Activated naive CD4-positive, alpha-beta T cell treated with anti-CD3 and anti-CD28 coated beads, Interleukin-2, amount 50 U/mL, for 24 hours (primary cell): ENCODE results near the gene OST4.

Source experiments
- H3K27ac Mint-ChIP-seq: one replicate; pipeline ENCODE4 v1.8.0; 2021; ENCODE audit warnings: mild to moderate bottlenecking, mixed read lengths
- H3K27me3 Mint-ChIP-seq: one replicate; pipeline ENCODE4 v1.8.0; 2021; ENCODE audit warnings: mixed read lengths
- H3K36me3 Mint-ChIP-seq: one replicate; pipeline ENCODE4 v1.8.0; 2021; ENCODE audit warnings: mixed read lengths
- H3K4me1 Mint-ChIP-seq: one replicate; pipeline ENCODE4 v1.8.0; 2021; ENCODE audit warnings: mixed read lengths
- H3K4me3 Mint-ChIP-seq: one replicate; pipeline ENCODE4 v1.8.0; 2021; ENCODE audit warnings: mild to moderate bottlenecking, mixed read lengths
- H3K9me3 Mint-ChIP-seq: one replicate; pipeline ENCODE4 v1.8.0; 2021; ENCODE audit warnings: mixed read lengths

Gene OST4

DNA sequence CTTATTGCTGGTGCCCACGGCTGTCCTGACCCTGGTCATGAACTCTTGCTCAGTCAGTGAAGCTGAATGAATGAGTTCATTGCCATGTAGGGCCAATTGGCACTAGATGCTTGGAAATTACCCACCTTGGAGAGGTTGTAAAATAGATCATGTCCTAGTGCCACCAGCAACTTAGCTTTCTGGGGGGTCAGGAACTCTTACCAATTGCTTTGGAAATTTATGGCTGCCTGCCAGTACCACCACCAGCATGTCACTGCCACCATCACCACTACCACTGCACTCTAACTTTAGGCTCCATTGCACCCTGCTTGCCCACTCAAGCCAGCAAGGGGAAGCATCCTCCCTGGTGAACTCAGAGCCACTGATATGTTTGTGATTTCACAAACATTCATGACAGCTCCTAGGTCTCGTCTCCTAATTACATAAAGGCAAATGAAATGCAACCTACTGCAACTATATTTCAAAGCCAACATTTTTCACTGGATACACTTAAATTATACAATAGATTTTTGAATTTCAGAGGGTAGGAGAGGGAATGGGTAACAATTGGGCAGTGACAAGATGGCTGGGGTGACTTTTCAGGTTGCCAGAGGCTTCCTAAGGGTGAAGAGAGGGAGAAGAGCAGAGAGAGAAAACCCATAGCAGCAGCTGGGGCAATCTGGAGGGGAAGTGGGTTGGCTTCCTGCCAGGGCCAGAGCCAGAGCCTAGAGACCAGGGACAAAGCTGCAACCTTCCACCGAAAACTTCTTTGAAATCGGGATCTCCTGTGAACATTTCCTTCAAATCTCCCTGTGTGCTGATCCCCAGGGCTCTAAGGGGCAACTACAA lies 3.5 kb upstream of the OST4 start:
- Mint-ChIP-seq H3K4me1 (peaks cover 59% of the 10 kb centered on the region), H3K36me3 (peaks cover 2% of the 10 kb centered on the region), H3K27ac (peak overlapping the region; percentile 91), H3K4me3 (no peak overlapping the region), H3K27me3 (no peaks in the 10 kb centered on the region), H3K9me3 (no peaks in the 10 kb centered on the region)

DNA sequence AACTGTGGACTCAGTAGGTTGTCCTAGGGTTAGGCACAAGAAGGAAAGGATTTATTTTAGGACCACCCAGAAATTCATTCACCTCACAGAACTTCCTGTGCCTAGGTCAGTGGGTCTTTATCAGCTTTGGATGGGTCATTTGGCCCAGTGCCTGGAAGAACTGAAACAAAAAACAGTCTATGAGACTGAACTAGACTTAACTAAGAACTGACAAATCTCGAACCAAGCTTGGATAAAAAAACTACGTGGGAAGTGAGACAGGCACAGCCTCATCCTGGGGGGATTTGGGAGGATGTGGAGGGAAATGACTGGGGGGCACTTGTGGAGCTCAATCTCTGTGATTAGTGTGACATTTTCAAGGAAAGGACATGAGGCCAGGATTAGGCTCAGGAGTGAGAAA lies 2.3 kb upstream of the OST4 start:
- H3K36me3 Mint-ChIP-seq, result peaks cover 4% of the 10 kb centered on the region
- no peaks in the 10 kb centered on the region for H3K27me3 Mint-ChIP-seq
- H3K4me3 Mint-ChIP-seq, result no peak overlapping the region
- peak overlapping the region; percentile 93 for H3K27ac Mint-ChIP-seq
- H3K4me1 Mint-ChIP-seq, result peaks cover 70% of the 10 kb centered on the region
- no peaks in the 10 kb centered on the region for H3K9me3 Mint-ChIP-seq

DNA sequence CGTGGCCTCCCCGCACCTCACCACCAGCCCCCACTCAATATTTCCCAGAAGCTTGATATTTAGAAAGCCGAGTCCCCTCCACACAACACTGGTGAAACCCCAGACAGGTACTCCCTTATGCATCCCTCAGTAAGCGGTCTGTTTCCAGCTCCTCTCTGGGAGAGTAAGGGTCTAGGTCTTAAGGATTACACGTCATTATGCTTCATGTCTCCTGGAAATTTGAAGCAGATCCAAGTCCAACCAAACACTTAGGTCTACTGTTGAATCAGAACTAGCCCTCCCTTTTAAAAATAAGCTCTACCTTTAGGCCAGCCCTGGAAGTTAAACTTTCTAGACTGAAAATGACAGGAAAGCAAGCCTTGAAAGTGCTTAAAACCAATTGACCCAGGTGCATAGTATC lies 1.5 kb upstream of the OST4 start:
- peaks cover 78% of the 10 kb centered on the region for H3K4me1 Mint-ChIP-seq

DNA sequence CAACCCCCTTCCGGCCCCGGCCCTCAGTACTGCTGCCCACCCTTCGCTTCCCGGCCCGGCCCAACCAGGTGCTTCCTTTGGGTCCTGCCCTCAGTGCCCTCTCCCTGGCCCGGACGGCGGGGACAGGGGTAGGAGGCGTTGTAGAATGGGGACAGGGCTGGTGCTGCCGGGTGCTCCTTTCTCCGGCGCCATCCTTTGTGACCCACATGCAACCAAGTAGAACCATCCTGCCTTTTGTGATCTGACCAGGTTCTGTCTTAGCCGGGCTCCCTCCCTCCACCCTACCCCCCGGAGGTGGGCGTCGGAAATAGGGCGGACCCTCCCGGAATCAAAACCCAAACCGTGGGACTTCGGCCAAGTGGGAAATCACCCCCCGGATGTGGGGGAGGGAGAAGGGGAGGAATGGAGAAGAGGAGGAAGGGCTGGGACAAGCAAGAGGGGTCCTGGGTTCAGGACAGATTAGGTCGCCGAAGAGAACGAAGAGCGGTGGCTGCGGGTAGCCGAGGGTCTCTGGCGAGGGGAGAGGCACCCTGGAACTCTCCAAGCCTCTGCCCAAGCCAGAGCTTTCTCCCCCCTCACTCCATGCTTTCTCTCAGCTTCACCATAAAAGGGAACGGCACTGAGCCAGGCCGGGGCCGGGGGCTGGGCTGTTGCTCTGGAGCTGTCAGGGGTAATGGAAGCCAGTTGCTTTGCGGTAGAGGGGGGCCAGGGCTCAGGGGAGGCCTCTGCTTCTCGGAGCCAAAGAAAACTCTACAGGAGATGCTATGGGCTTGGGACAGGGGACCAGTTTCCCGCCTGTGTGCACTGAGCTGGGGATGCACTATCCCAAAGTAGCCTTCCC lies 756 bp upstream of the OST4 start:
- H3K27ac Mint-ChIP-seq, result peak overlapping the region; percentile 88
- peaks cover 8% of the 10 kb centered on the region for H3K36me3 Mint-ChIP-seq
- no peaks in the 10 kb centered on the region for H3K27me3 Mint-ChIP-seq
- peak overlapping the region; percentile 84 for H3K4me3 Mint-ChIP-seq
- no peaks in the 10 kb centered on the region for H3K9me3 Mint-ChIP-seq
- peaks cover 84% of the 10 kb centered on the region for H3K4me1 Mint-ChIP-seq

More for the DNA sequence above, 1.5 kb upstream of the OST4 start:
- H3K36me3 Mint-ChIP-seq, result peaks cover 8% of the 10 kb centered on the region
- no peaks in the 10 kb centered on the region for H3K9me3 Mint-ChIP-seq
- peak overlapping the region; percentile 51 for H3K27ac Mint-ChIP-seq
- H3K27me3 Mint-ChIP-seq, result no peaks in the 10 kb centered on the region
- peak overlapping the region; percentile 84 for H3K4me3 Mint-ChIP-seq

DNA sequence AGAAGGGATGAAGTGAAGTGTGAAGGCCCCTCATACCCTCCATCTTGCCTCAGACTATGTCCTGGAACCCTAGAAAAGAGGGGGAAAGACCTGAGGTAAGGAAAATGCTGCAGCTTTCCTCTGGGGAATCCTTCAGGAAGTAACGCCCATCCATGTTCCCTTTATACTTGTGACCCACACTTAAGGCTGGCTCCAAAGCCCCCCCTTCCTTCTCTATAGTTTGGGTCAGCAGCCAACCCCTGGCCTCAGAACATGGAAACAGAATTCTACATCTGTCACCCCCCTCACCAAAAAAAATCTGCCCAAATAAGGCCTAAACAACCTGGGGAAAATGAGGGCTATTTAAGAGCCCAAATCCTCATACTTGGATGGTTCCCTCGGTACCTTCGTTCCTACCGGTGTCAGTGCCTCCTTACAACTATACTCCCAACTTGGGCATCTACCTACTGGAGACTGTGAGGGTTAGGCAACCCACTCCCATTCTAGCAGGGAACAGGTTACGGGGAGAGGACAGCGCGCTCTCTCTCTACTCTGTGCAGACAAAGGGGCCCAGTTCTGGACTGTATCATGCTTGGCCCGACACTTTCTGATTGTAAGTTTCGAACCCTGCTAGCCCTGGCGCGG lies 689 bp downstream of the OST4 start:
- H3K27ac Mint-ChIP-seq, result peak overlapping the region; percentile 95
- no peaks in the 10 kb centered on the region for H3K27me3 Mint-ChIP-seq

DNA sequence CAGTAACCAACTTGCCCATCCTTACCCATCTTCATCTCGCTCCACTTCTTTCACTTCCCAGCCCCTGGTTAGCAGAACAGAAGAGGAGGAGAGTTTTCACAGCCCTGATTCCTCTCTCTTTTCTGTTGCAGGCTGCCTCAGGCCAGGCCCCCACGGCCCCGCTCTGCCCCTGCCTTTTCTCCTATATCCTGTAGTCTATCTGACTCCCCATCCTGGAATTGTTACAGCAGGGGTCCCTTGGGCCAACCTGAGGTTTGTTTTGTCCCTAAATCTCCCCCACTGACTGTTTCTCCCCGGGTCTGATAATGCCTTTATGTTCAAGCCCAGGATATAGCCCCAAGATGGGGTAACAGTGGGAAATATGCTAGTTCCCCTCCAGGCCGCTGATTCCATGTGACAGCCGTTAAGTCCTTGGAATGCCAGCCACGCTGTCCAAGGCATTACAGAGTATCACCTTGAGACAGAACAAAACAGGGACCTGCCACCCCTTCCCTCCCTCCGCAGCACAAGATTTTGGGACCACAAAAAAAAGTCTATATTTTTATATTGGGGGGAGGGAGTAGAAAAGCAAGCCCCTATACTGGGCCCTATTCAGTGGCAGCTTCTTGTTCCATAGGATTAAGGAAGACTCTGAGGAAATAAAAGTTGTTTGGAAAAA lies 1.4 kb downstream of the OST4 start:
- H3K4me1 Mint-ChIP-seq, result peaks cover 73% of the 10 kb centered on the region
- H3K27me3 Mint-ChIP-seq, result no peaks in the 10 kb centered on the region
- peaks cover 15% of the 10 kb centered on the region for H3K36me3 Mint-ChIP-seq
- H3K4me3 Mint-ChIP-seq, result peak overlapping the region; percentile 99
- H3K27ac Mint-ChIP-seq, result peak overlapping the region; percentile 73
- H3K9me3 Mint-ChIP-seq, result no peaks in the 10 kb centered on the region

More for the DNA sequence above, 689 bp downstream of the OST4 start:
- Mint-ChIP-seq H3K4me1 (peaks cover 79% of the 10 kb centered on the region), H3K9me3 (no peaks in the 10 kb centered on the region), H3K36me3 (peaks cover 13% of the 10 kb centered on the region), H3K4me3 (peak overlapping the region; percentile 99)

DNA sequence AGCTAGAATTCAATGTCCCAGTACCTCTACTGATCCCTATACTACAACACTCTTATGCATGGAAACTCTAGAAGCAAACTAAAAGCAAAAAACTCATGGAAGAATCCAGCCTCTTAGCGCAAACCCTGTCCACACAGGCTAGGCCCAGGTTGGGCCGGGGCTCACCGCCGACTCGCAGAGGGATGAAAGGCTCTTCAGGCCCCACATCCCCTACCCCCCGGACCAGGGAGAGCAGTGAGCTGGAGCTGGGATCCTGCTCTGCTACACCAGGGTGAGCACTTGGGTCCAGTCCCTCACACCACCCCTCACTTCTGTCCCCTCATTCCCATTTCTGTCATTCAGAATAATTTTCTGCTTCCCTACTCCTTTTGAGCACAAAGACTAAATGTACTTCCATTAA lies 2.0 kb downstream of the OST4 start:
- peaks cover 67% of the 10 kb centered on the region for H3K4me1 Mint-ChIP-seq

DNA sequence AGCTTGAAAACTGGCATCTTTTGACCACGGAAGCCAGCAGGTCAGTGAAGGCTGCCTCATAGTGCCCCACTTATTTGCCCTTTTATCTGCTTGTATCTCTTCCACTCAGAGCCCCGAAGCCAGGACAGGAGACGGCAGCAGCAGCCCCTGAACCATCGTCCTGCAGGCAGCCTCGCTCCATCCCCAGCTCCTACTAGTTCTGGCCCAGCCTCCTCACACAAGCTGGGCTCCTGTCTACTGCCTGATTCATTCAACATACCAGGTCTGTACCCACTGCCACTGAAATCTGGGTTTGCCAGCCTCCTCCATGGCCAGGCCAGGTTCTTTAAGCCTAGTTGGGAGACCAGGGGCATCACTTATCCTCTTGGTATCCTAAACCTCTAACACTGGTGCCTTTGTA lies 4.1 kb downstream of the OST4 start:
- H3K9me3 Mint-ChIP-seq, result no peaks in the 10 kb centered on the region
- no peak overlapping the region for H3K4me3 Mint-ChIP-seq
- H3K27me3 Mint-ChIP-seq, result no peaks in the 10 kb centered on the region
- peaks cover 54% of the 10 kb centered on the region for H3K4me1 Mint-ChIP-seq
- no peak overlapping the region for H3K27ac Mint-ChIP-seq
- H3K36me3 Mint-ChIP-seq, result peaks cover 18% of the 10 kb centered on the region

More for the DNA sequence above, 2.0 kb downstream of the OST4 start:
- Mint-ChIP-seq H3K4me3 (peak overlapping the region; percentile 99), H3K9me3 (no peaks in the 10 kb centered on the region), H3K27me3 (no peaks in the 10 kb centered on the region), H3K36me3 (peaks cover 15% of the 10 kb centered on the region), H3K27ac (peak overlapping the region; percentile 73)

DNA sequence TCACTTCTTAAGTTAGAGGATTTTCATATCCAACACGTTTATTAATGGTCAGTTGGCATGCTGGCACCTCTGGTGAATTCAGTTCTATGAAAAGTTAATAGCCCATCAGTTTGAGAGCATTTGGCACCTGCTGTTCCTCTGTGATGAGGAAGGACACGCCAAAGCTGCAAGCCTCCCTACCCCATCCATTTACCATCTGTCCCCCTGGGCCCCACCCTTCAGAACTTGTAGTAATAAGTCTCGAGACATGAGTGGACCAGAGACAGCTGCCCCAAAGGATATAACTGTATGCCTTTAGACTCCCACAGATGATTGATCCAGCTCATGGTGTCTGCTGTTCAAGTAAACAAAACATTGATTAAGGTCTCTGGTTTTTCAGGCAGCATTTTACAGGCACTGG lies 6.3 kb downstream of the OST4 start:
- Mint-ChIP-seq H3K4me1 (peaks cover 38% of the 10 kb centered on the region), H3K27ac (peak overlapping the region; percentile 49), H3K36me3 (peaks cover 16% of the 10 kb centered on the region), H3K4me3 (no peak overlapping the region), H3K27me3 (no peaks in the 10 kb centered on the region), H3K9me3 (no peaks in the 10 kb centered on the region)

DNA sequence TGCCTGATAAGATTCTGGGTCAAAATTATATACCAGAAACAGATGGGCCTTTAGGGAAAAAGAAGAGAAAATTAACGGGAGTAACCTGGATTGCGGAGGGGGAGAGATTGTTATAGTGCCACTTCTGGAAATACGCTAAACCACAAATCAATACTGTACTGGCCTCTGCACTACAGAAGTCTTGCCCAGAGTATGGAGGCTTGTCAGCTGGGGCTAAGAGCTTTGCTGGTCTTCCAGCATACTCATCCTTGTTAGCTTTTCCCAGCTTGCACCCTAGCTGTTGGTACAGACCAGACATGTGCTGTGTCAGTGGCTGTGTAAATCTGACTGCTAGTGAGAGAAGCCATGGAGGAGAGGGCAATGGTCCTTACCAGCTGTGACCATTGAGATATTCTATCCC lies 11.1 kb downstream of the OST4 start:
- H3K4me1 Mint-ChIP-seq, result peaks cover 5% of the 10 kb centered on the region
- no peak overlapping the region for H3K27ac Mint-ChIP-seq
- no peaks in the 10 kb centered on the region for H3K27me3 Mint-ChIP-seq
- H3K4me3 Mint-ChIP-seq, result no peak overlapping the region
- H3K9me3 Mint-ChIP-seq, result no peaks in the 10 kb centered on the region
- H3K36me3 Mint-ChIP-seq, result peaks cover 3% of the 10 kb centered on the region

DNA sequence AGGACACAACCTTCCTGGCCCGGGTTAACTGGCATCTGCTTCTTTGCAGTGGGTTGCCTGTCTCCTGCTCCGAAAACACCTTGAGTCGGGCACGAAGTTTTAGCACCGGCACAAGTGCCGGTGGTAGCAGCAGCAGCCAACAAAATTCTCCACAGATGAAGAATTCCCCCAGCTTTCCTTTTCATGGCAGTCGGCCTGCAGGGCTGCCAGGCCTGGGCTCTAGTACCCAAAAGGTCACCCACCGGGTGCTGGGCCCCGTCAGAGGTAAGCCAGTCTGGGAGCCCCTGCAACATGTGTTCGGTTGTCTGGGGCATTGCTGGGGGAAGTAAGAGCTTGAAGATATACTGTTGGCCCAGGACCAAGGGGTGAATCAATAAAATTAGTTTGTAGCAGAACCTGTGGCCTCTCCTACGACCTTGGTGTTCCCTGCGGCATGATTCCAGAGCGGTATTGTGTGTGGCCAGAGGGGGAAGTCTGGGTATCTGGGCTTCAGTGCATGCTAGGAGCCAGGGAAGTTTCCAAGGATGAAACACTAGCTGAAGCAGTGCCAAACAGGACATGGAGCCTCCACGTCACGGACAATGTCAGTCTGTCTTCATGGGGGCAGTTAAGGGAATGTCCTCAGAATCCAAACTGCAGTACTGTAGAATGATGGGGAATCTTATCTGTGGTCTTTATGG lies 12.2 kb downstream of the OST4 start:
- no peaks in the 10 kb centered on the region for H3K27me3 Mint-ChIP-seq
- no peak overlapping the region for H3K27ac Mint-ChIP-seq
- H3K36me3 Mint-ChIP-seq, result peaks cover 6% of the 10 kb centered on the region
- no peaks in the 10 kb centered on the region for H3K9me3 Mint-ChIP-seq
- no peak overlapping the region for H3K4me3 Mint-ChIP-seq
- peaks cover 5% of the 10 kb centered on the region for H3K4me1 Mint-ChIP-seq

DNA sequence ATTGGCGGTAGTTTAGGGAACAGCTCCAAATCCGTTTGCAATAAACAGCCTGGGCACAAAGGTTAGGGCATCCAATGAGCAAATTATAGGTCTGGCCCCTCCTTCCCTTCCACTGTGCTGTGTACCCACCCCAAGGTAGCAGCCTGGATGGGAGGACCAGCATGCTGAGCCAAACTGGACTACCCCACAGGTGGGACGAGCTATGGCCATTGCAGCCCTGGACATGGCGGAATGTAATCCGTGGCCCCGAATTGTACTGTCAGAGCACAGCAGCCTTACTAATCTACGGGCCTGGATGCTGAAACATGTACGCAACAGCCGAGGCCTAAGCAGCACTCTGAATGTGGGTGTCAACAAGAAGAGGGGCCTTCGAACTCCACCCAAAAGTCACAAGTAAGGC lies 13.2 kb downstream of the OST4 start:
- Mint-ChIP-seq H3K27ac (no peak overlapping the region), H3K4me1 (peaks cover 5% of the 10 kb centered on the region), H3K4me3 (no peak overlapping the region), H3K27me3 (no peaks in the 10 kb centered on the region), H3K9me3 (no peaks in the 10 kb centered on the region), H3K36me3 (peaks cover 6% of the 10 kb centered on the region)

DNA sequence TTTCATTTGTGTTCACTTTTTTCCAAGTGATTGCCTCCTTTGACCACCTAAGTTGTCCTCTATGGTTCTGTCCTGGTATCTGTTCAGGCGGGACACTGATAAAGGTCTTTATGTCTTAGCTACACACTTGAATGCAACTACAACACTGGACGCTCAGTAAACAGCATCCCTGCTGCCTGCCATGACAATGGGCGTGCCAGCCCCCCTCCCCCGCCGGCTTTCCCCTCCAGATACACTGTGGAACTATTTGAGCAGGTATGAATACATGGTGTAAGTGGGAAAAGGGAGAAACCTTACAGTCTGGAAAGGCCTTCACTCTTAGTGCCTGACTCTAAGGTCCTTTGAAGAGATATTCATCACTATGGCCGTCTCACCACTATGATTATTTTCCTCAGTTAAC lies 14.3 kb downstream of the OST4 start:
- no peaks in the 10 kb centered on the region for H3K27me3 Mint-ChIP-seq
- H3K27ac Mint-ChIP-seq, result no peak overlapping the region
- H3K4me3 Mint-ChIP-seq, result no peak overlapping the region
- H3K4me1 Mint-ChIP-seq, result peaks cover under 1% of the 10 kb centered on the region
- H3K36me3 Mint-ChIP-seq, result peaks cover 2% of the 10 kb centered on the region
- no peaks in the 10 kb centered on the region for H3K9me3 Mint-ChIP-seq

DNA sequence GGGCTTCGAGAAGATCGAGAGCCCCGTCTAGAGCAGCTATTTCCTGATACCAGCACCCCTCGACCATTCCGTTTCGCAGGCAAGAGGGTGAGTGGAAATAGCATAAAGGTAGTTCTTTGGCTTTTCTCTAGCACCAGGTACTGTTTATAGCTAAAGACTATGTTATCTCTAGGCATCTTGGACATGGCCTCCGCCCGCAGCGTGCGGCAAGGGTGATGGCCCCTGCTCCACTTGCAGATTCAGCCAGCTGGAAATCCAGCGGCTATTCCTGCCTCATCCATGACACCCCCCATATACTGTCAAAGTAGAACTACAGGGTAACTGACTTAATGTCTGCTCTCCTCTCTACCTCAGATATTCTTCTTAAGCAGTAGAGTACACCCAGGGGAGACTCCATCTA lies 16.7 kb downstream of the OST4 start:
- Mint-ChIP-seq H3K9me3 (peaks cover 4% of the 10 kb centered on the region), H3K27ac (no peak overlapping the region), H3K27me3 (peaks cover 4% of the 10 kb centered on the region), H3K4me3 (no peak overlapping the region), H3K36me3 (peaks cover 6% of the 10 kb centered on the region), H3K4me1 (peaks cover 7% of the 10 kb centered on the region)

DNA sequence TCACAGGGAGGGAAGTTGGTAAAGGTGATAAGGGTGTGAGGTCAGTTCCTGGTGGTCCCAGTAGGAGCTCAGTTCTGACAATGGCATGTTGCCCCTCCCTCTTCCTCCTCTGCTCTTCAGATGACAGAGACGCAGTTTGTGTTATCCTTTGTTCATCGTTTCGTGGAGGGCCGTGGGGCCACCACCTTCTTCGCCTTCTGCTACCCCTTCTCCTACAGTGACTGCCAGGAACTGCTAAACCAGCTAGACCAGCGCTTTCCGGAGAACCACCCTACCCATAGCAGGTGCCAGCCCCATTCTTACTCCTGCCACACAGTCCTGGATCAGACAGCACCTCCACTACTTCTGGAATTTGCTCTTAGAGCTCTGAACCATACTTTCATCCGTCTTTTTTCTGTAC lies 17.7 kb downstream of the OST4 start:
- Mint-ChIP-seq H3K27ac (no peak overlapping the region), H3K27me3 (peaks cover 4% of the 10 kb centered on the region), H3K36me3 (peaks cover 6% of the 10 kb centered on the region), H3K9me3 (peaks cover 4% of the 10 kb centered on the region), H3K4me1 (peaks cover 10% of the 10 kb centered on the region), H3K4me3 (no peak overlapping the region)
